Stimulated activated naive CD8-positive, alpha-beta T cell treated with anti-CD3 and anti-CD28 coated beads, Interleukin-15, Interleukin-2, amounts not matched to agents 100 ng/mL and 50 ng/mL, for 24 hours (primary cell): ENCODE data around the gene SLC9A9.

Experiments
- H3K27ac Mint-ChIP-seq: one replicate; pipeline ENCODE4 v1.8.0; 2021; ENCODE audit warnings: mild to moderate bottlenecking, mixed read lengths
- H3K27me3 Mint-ChIP-seq: one replicate; pipeline ENCODE4 v1.8.0; 2021; ENCODE audit warnings: mixed read lengths
- H3K36me3 Mint-ChIP-seq: one replicate; pipeline ENCODE4 v1.8.0; 2021; ENCODE audit warnings: low read depth, mixed read lengths
- H3K4me1 Mint-ChIP-seq: one replicate; pipeline ENCODE4 v1.8.0; 2021; ENCODE audit warnings: low read depth, mixed read lengths
- H3K4me3 Mint-ChIP-seq: one replicate; pipeline ENCODE4 v1.8.0; 2021; ENCODE audit warnings: mild to moderate bottlenecking, mixed read lengths
- H3K9me3 Mint-ChIP-seq: one replicate; pipeline ENCODE4 v1.8.0; 2021; ENCODE audit warnings: mixed read lengths

SLC9A9 gene

GRCh38 chr3:143594206-143594605, 254.1 kb downstream of the SLC9A9 start:
- no peaks in the 10 kb centered on the region for H3K27me3 Mint-ChIP-seq
- H3K27ac Mint-ChIP-seq, result no peak overlapping the region
- H3K4me3 Mint-ChIP-seq, result no peak overlapping the region
- no peaks in the 10 kb centered on the region for H3K4me1 Mint-ChIP-seq
- no peaks in the 10 kb centered on the region for H3K9me3 Mint-ChIP-seq
- H3K36me3 Mint-ChIP-seq, result no peaks in the 10 kb centered on the region

- H3K36me3 Mint-ChIP-seq, result no peaks in the 10 kb centered on the region
- H3K4me3 Mint-ChIP-seq, result no peak overlapping the region
- H3K27ac Mint-ChIP-seq, result no peak overlapping the region
- H3K27me3 Mint-ChIP-seq, result no peaks in the 10 kb centered on the region
- peaks cover 10% of the 10 kb centered on the region for H3K4me1 Mint-ChIP-seq
- H3K9me3 Mint-ChIP-seq, result no peaks in the 10 kb centered on the region
Observed at GRCh38 chr3:143590660-143591059, 257.6 kb downstream of the SLC9A9 start.

GRCh38 chr3:143586576-143586975, 261.7 kb downstream of the SLC9A9 start:
- Mint-ChIP-seq H3K4me3 (no peak overlapping the region), H3K36me3 (no peaks in the 10 kb centered on the region), H3K27ac (no peak overlapping the region), H3K4me1 (peaks cover 10% of the 10 kb centered on the region), H3K27me3 (no peaks in the 10 kb centered on the region), H3K9me3 (no peaks in the 10 kb centered on the region)

- Mint-ChIP-seq H3K27ac (no peak overlapping the region), H3K9me3 (no peaks in the 10 kb centered on the region), H3K4me1 (peaks cover 10% of the 10 kb centered on the region), H3K36me3 (no peaks in the 10 kb centered on the region), H3K4me3 (no peak overlapping the region), H3K27me3 (no peaks in the 10 kb centered on the region)
Observed at GRCh38 chr3:143585720-143586456, 262.4 kb downstream of the SLC9A9 start.

- H3K9me3 Mint-ChIP-seq, result no peaks in the 10 kb centered on the region
- H3K36me3 Mint-ChIP-seq, result no peaks in the 10 kb centered on the region
- no peaks in the 10 kb centered on the region for H3K27me3 Mint-ChIP-seq
- H3K4me3 Mint-ChIP-seq, result no peak overlapping the region
- H3K27ac Mint-ChIP-seq, result no peak overlapping the region
- H3K4me1 Mint-ChIP-seq, result peaks cover 10% of the 10 kb centered on the region
Observed at GRCh38 chr3:143584474-143584873, 263.8 kb downstream of the SLC9A9 start.

GRCh38 chr3:143581972-143582722, 266.1 kb downstream of the SLC9A9 start:
- no peak overlapping the region for H3K27ac Mint-ChIP-seq
- no peaks in the 10 kb centered on the region for H3K36me3 Mint-ChIP-seq
- no peaks in the 10 kb centered on the region for H3K9me3 Mint-ChIP-seq
- no peaks in the 10 kb centered on the region for H3K27me3 Mint-ChIP-seq
- H3K4me3 Mint-ChIP-seq, result no peak overlapping the region
- peaks cover 10% of the 10 kb centered on the region for H3K4me1 Mint-ChIP-seq

GRCh38 chr3:143578810-143579435, 269.3 kb downstream of the SLC9A9 start:
- H3K9me3 Mint-ChIP-seq, result no peaks in the 10 kb centered on the region
- H3K36me3 Mint-ChIP-seq, result no peaks in the 10 kb centered on the region
- H3K27ac Mint-ChIP-seq, result no peak overlapping the region
- no peaks in the 10 kb centered on the region for H3K27me3 Mint-ChIP-seq
- H3K4me3 Mint-ChIP-seq, result no peak overlapping the region
- H3K4me1 Mint-ChIP-seq, result no peaks in the 10 kb centered on the region

- no peak overlapping the region for H3K4me3 Mint-ChIP-seq
- H3K4me1 Mint-ChIP-seq, result no peaks in the 10 kb centered on the region
- no peak overlapping the region for H3K27ac Mint-ChIP-seq
- H3K9me3 Mint-ChIP-seq, result no peaks in the 10 kb centered on the region
- H3K36me3 Mint-ChIP-seq, result no peaks in the 10 kb centered on the region
- no peaks in the 10 kb centered on the region for H3K27me3 Mint-ChIP-seq
Observed at GRCh38 chr3:143576568-143577270, 271.5 kb downstream of the SLC9A9 start.

GRCh38 chr3:143574933-143575332, 273.3 kb downstream of the SLC9A9 start:
- H3K9me3 Mint-ChIP-seq, result no peaks in the 10 kb centered on the region
- no peaks in the 10 kb centered on the region for H3K4me1 Mint-ChIP-seq
- H3K36me3 Mint-ChIP-seq, result no peaks in the 10 kb centered on the region
- H3K27me3 Mint-ChIP-seq, result no peaks in the 10 kb centered on the region
- no peak overlapping the region for H3K4me3 Mint-ChIP-seq
- H3K27ac Mint-ChIP-seq, result no peak overlapping the region

- Mint-ChIP-seq H3K4me3 (no peak overlapping the region), H3K36me3 (no peaks in the 10 kb centered on the region), H3K27me3 (no peaks in the 10 kb centered on the region), H3K27ac (no peak overlapping the region), H3K4me1 (no peaks in the 10 kb centered on the region), H3K9me3 (no peaks in the 10 kb centered on the region)
Observed at GRCh38 chr3:143573610-143574303, 274.5 kb downstream of the SLC9A9 start.

- H3K36me3 Mint-ChIP-seq, result no peaks in the 10 kb centered on the region
- H3K27ac Mint-ChIP-seq, result no peak overlapping the region
- H3K9me3 Mint-ChIP-seq, result no peaks in the 10 kb centered on the region
- H3K4me1 Mint-ChIP-seq, result no peaks in the 10 kb centered on the region
- no peak overlapping the region for H3K4me3 Mint-ChIP-seq
- no peaks in the 10 kb centered on the region for H3K27me3 Mint-ChIP-seq
Observed at GRCh38 chr3:143571548-143571947, 276.7 kb downstream of the SLC9A9 start.

- Mint-ChIP-seq H3K4me3 (no peak overlapping the region), H3K36me3 (no peaks in the 10 kb centered on the region), H3K27ac (no peak overlapping the region), H3K27me3 (no peaks in the 10 kb centered on the region), H3K4me1 (no peaks in the 10 kb centered on the region), H3K9me3 (no peaks in the 10 kb centered on the region)
Observed at GRCh38 chr3:143567823-143568222, 280.4 kb downstream of the SLC9A9 start.

- no peaks in the 10 kb centered on the region for H3K9me3 Mint-ChIP-seq
- no peaks in the 10 kb centered on the region for H3K4me1 Mint-ChIP-seq
Observed at GRCh38 chr3:143565951-143566350, 282.3 kb downstream of the SLC9A9 start.

GRCh38 chr3:143563786-143564185, 284.5 kb downstream of the SLC9A9 start:
- Mint-ChIP-seq H3K27me3 (no peaks in the 10 kb centered on the region), H3K4me1 (no peaks in the 10 kb centered on the region), H3K36me3 (no peaks in the 10 kb centered on the region), H3K4me3 (no peak overlapping the region), H3K9me3 (no peaks in the 10 kb centered on the region), H3K27ac (no peak overlapping the region)

More at GRCh38 chr3:143565951-143566350, 282.3 kb downstream of the SLC9A9 start:
- Mint-ChIP-seq H3K36me3 (no peaks in the 10 kb centered on the region), H3K4me3 (no peak overlapping the region), H3K27ac (no peak overlapping the region), H3K27me3 (no peaks in the 10 kb centered on the region)
